GM12878 (cell line): ENCODE results near the gene CREB5. TPM values are rescaled to one million over a fixed set of nuclear protein-coding genes. Genes with fewer than 3 reads are reported as not detected.

Experiments used
- ATAC-seq: fragments of 200-7000 bp; cut with Tn5 transposase; 3 replicates; pipeline ENCODE4 v1.9.1; 2020; ENCODE audit warnings: mild to moderate bottlenecking, moderate library complexity
- BruUV-seq: library from RNA; stranded (reverse); fragments of 400-500 nt; replicated peaks from 2 replicates; lab custom pipeline; 2021; lab: Mats Ljungman, UMichigan
- CTCF ChIA-PET: fragments of 300-600 bp; sonication (Branson Sonifier 250); formaldehyde crosslinking; extraction: SDS; loops from one replicate; lab custom pipeline; 2021; ENCODE audit warnings: inconsistent platforms; lab: Yijun Ruan, JAX
- POLR2A ChIA-PET: fragments of 350-600 bp; formaldehyde crosslinking; extraction: SDS; loops from one replicate; lab custom pipeline; 2021; ENCODE audit warnings: inconsistent platforms; lab: Charles Lee
- RAD21 ChIA-PET: fragments of 300-600 bp; sonication (Branson Sonifier 250); formaldehyde crosslinking; loops from one replicate; lab custom pipeline; 2023; ENCODE audit warnings: antibody characterized with exemption; ENCODE audit not compliant: unreplicated experiment; lab: Charles Lee
- SMC1A ChIA-PET: fragments of 300-600 bp; sonication (Branson Sonifier 250); formaldehyde crosslinking; loops from one replicate; lab custom pipeline; 2023; ENCODE audit not compliant: unreplicated experiment, uncharacterized antibody; lab: Charles Lee
- DNase-seq: peaks from one replicate; pipeline ENCODE4 v3.0.0-alpha.2; 2011; ENCODE audit warnings: low read depth, low spot score
- FAIRE-seq: peaks from 3 replicates; lab custom pipeline; 2011; peaks lifted over from hg19 to GRCh38; lab: Jason Lieb, UNC
- H2AFZ ChIP-seq: 2 replicates; pipeline ENCODE4 v1.6.0; 2011; ENCODE audit warnings: low read depth, low read length, control low read depth; ENCODE audit not compliant: control insufficient read depth
- H3K27ac ChIP-seq: 2 replicates; pipeline ENCODE4 v1.5.1; 2011; ENCODE audit warnings: control low read depth; ENCODE audit not compliant: control insufficient read depth, insufficient read depth
- H3K27me3 ChIP-seq, 2 experiments: replicated peaks in 1 of 2; 2 replicates each; pipeline versions ENCODE4 v1.6.0 to v1.6.1; 2011; ENCODE audit warnings: low read length in 1 of 2; ENCODE audit not compliant: control insufficient read depth in 2 of 2, insufficient read depth in 2 of 2
- H3K36me3 ChIP-seq, 2 experiments: 2 replicates each; pipeline ENCODE4 v1.5.1; 2011; ENCODE audit warnings: low read length in 1 of 2; ENCODE audit not compliant: control insufficient read depth in 2 of 2, insufficient read depth in 2 of 2
- H3K4me1 ChIP-seq: 2 replicates; pipeline ENCODE4 v1.6.1; 2011; ENCODE audit warnings: mild to moderate bottlenecking, low read length, moderate library complexity, mixed read lengths; ENCODE audit not compliant: control insufficient read depth, insufficient read depth
- H3K4me2 ChIP-seq: 2 replicates; pipeline ENCODE4 v1.6.0; 2011; ENCODE audit warnings: control low read depth; ENCODE audit not compliant: control insufficient read depth, insufficient read depth
- H3K4me3 ChIP-seq: fragments of 200-600 bp; sonication (generic); 2 replicates; pipeline ENCODE4 v1.5.1; 2016
- H3K79me2 ChIP-seq: 2 replicates; pipeline ENCODE4 v1.6.0; 2011; ENCODE audit warnings: low read length; ENCODE audit not compliant: control insufficient read depth, insufficient read depth
- H3K9ac ChIP-seq: 2 replicates; pipeline ENCODE4 v1.8.0; 2011; ENCODE audit warnings: low read length, control low read depth, mixed read lengths; ENCODE audit not compliant: control insufficient read depth, insufficient read depth
- H3K9me3 ChIP-seq: replicated peaks from 3 replicates; pipeline ENCODE4 v1.5.1; 2011; ENCODE audit warnings: mild to moderate bottlenecking, low read length; ENCODE audit not compliant: control insufficient read depth, insufficient read depth
- H4K20me1 ChIP-seq: 2 replicates; pipeline ENCODE4 v1.6.0; 2011; ENCODE audit not compliant: control insufficient read depth, insufficient read depth
- CHD1 ChIP-seq: IDR thresholded peaks from 2 replicates; pipeline ENCODE4 v1.6.1; 2012; ENCODE audit warnings: low read depth, low read length, improper control_type of control experiment
- CTCF ChIP-seq, 3 experiments: IDR thresholded peaks in 2 of 3; conservative IDR thresholded peaks in 1 of 3; 2 replicates each; pipeline ENCODE4 v1.5.1; 2011; ENCODE audit warnings: low read depth in 3 of 3, low read length in 3 of 3, mild to moderate bottlenecking in 3 of 3, control low read depth in 2 of 3, moderate library complexity in 2 of 3, inconsistent platforms in 1 of 3, mixed read lengths in 1 of 3; ENCODE audit not compliant: control insufficient read depth in 2 of 3, insufficient read depth in 1 of 3; ENCODE audit errors: extremely low read depth in 1 of 3
- CUX1 ChIP-seq: IDR thresholded peaks from 2 replicates; pipeline ENCODE4 v1.6.1; 2012; ENCODE audit warnings: improper control_type of control experiment, low read depth, low read length; ENCODE audit not compliant: insufficient replicate concordance
- EP300 ChIP-seq, 2 experiments: fragments of 150-350 bp in 1 of 2; IDR thresholded peaks; 2 replicates each; pipeline ENCODE4 v1.6.1; 2011 to 2012; ENCODE audit warnings: low read depth in 2 of 2, low read length in 2 of 2, borderline replicate concordance in 1 of 2, improper control_type of control experiment in 1 of 2, inconsistent platforms in 1 of 2; ENCODE audit not compliant: control insufficient read depth in 1 of 2
- PAX5 ChIP-seq: IDR thresholded peaks from 2 replicates; pipeline ENCODE4 v1.6.1; 2011; ENCODE audit warnings: low read depth, low read length, borderline replicate concordance
- RELA ChIP-seq: fragments of 450-650 bp; IDR thresholded peaks from 2 replicates; pipeline ENCODE4 v1.8.0; 2014; ENCODE audit warnings: borderline replicate concordance; ENCODE audit not compliant: partially characterized antibody
- STAT1 ChIP-seq: fragments of 450-650 bp; conservative IDR thresholded peaks from 2 replicates; pipeline ENCODE4 v1.6.1; 2014; ENCODE audit warnings: antibody characterized with exemption, mild to moderate bottlenecking
- TCF7 ChIP-seq: IDR thresholded peaks from 2 replicates; pipeline ENCODE4 v1.6.1; 2014; ENCODE audit warnings: antibody characterized with exemption, borderline replicate concordance
- ZBTB40 ChIP-seq: fragments of 450-650 bp; IDR thresholded peaks from 2 replicates; pipeline ENCODE4 v1.6.1; 2016; ENCODE audit warnings: mild to moderate bottlenecking, moderate library complexity, borderline replicate concordance
- ZNF384 ChIP-seq: IDR thresholded peaks from 2 replicates; pipeline ENCODE4 v1.6.1; 2012; ENCODE audit warnings: low read depth, mild to moderate bottlenecking, low read length, improper control_type of control experiment, borderline replicate concordance
- WGBS: methylation state at CpG from one replicate; pipeline ENCODE4 v1.1.6; 2016; ENCODE audit warnings: low lambda C conversion rate; ENCODE audit not compliant: insufficient replicate concordance, insufficient coverage; ENCODE audit errors: missing lambda C conversion rate; 5-methylcytosine and 5-hydroxymethylcytosine counted together
- in situ Hi-C: fragments of 300-500 bp; cut with MboI; formaldehyde crosslinking; loops from 9 replicates; pipeline ENCODE4 v1.14.3; 2018; ENCODE audit warnings: mixed read lengths
- intact Hi-C: fragments of 100-400 bp; cut with micrococcal nuclease; formaldehyde crosslinking; loops from one replicate; pipeline ENCODE4 v1.14.2; 2022; ENCODE audit not compliant: unreplicated experiment
- polyA plus RNA-seq, 11 experiments: library from polyadenylated mRNA; depleted of rRNA in 4 of 11; unstranded in 6 of 11; stranded (reverse) in 5 of 11; fragments of >200 nt; fragmentation: Nextera tagmentation in 4 of 11; fragmentation: Illumina TruSeq in 1 of 11; extraction: Ambion mirVana in 4 of 11; extraction: Trizol in 1 of 11; gene quantifications; 1 replicate in 1 of 11; 2 replicates in 10 of 11; pipeline versions ENCODE4 v1.2.1 to v1.2.3, GENCODE V29; 2011 to 2016; ENCODE audit warnings: inconsistent platforms in 2 of 11, missing spikeins in 2 of 11, low read depth in 1 of 11
- total RNA-seq, 4 experiments: library from RNA; depleted of rRNA in 3 of 4; stranded (reverse); fragments of >200 nt in 3 of 4; fragmentation: Illumina TruSeq in 1 of 4; extraction: Trizol in 1 of 4; gene quantifications; 2 replicates each; pipeline versions ENCODE4 v1.2.1 to v1.2.3, GENCODE V29; 2013 to 2021

Gene CREB5
- total and polyA plus RNA-seq, 10 of the 15 experiments (the other 5 are each of a cell fraction or from before 2014, with no cell fraction given): 12.9 to 74.1 (median 53.0) TPM

- Histone ChIP-seq H3K36me3 (peaks cover 0 to 2% of the 10 kb centered on the region in 2 experiments; a peak in 2 of 4 replicates), H3K4me3 (no peak overlapping the region), H3K9me3 (no peaks in the 10 kb centered on the region), H3K79me2 (no peaks in the 10 kb centered on the region), H3K27ac (no peak overlapping the region), H2AFZ (no peak overlapping the region), H3K27me3 (no peaks in the 10 kb centered on the region), H3K4me1 (no peaks in the 10 kb centered on the region), H3K9ac (no peak overlapping the region), H3K4me2 (no peak overlapping the region), H4K20me1 (no peaks in the 10 kb centered on the region)
- FAIRE-seq (no peak), ATAC-seq (no peak), DNase-seq (no peak)
- ChIA-PET SMC1A (interaction anchor here (1.1 to 1.4 kb wide), 5 partner anchors 10 to 54 kb away, joined by 3 to 5 read pairs (median 3); no protein-coding TSS in a partner anchor), POLR2A (interaction anchor here (1.0 kb wide), 1 partner anchor 13 kb away, joined by 3 read pairs; no protein-coding TSS in a partner anchor), RAD21 (no interaction called here), CTCF (interaction anchor here (1.0 to 1.8 kb wide), 3 partner anchors 13 to 25 kb away, joined by 3 to 4 read pairs (median 3); no protein-coding TSS in a partner anchor)
- intact Hi-C loops (no loop called here), in situ Hi-C loops (no loop called here)
- no TSS peak for BruUV-seq
- WGBS: 36% methylated on average over 1 of the region's 1 CpG
- no peak for TF ChIP-seq CTCF (IDR thresholded peaks at IDR 0.05 in 2 of 3, conservative IDR thresholded peaks at IDR 0.05 in 1 of 3; ENCODE audit: control insufficient read depth in 2 of 3, extremely low read depth in 1 of 3, insufficient read depth in 1 of 3, low read depth in 3 of 3, low read length in 3 of 3)
- TF ChIP-seq ZBTB40: no peak
- no peak for TF ChIP-seq TCF7
- TF ChIP-seq ZNF384: no peak
- TF ChIP-seq PAX5: no peak
- no peak for TF ChIP-seq STAT1
- no peak for TF ChIP-seq CUX1
- TF ChIP-seq CHD1: no peak
- TF ChIP-seq RELA: no peak
- TF ChIP-seq EP300 (IDR thresholded peaks at IDR 0.05; ENCODE audit: borderline replicate concordance in 1 of 2, control insufficient read depth in 1 of 2, low read depth in 2 of 2, low read length in 2 of 2): no peak
Observed at GRCh38 chr7:28645866-28646265, 233.5 kb downstream of the CREB5 start.
